Gastrocnemius medialis (tissue), 4 donors: ENCODE results near the gene ERC2.

Experiments
- POLR2A ChIP-seq, 2 donors: fragments of 450-650 bp; IDR thresholded peaks; one replicate each; pipeline ENCODE4 v1.6.1; 2017; ENCODE audit warnings: antibody characterized with exemption in 2 of 2, mild to moderate bottlenecking in 2 of 2, moderate library complexity in 2 of 2
- TF ChIP-seq, protein P1 (sequence below), 5 experiments: fragments of 450-650 bp in 3 of 5; fragments of 200-600 bp in 2 of 5; sonication (generic) in 2 of 5; IDR thresholded peaks in 4 of 5; conservative IDR thresholded peaks in 1 of 5; 1 replicate in 4 of 5; 2 replicates in 1 of 5; pipeline ENCODE4 v1.5.1; 2016 to 2019; ENCODE audit warnings: antibody characterized with exemption in 5 of 5, mild to moderate bottlenecking in 3 of 5, moderate library complexity in 3 of 5

DNA sequence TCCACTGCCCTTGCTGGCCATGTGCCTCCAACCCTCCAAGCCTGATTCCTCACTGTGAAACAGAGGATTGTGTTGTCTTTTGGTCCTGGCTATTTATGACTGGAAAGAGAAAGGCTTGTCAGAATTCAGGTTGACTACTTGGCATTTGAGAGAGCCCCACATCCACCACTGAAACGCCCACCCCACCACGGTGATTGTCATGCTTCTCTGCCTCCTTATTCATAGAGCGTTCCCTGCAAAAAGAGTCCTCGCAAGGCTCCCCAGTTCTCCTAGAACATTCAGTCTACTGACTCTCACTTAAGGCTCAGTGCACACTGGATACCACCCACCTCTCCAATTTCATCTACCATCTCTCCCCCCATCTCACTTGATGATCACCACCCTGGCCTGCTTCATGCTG is 818.3 kb downstream of the ERC2 start:
- TF ChIP-seq, protein P1, sequence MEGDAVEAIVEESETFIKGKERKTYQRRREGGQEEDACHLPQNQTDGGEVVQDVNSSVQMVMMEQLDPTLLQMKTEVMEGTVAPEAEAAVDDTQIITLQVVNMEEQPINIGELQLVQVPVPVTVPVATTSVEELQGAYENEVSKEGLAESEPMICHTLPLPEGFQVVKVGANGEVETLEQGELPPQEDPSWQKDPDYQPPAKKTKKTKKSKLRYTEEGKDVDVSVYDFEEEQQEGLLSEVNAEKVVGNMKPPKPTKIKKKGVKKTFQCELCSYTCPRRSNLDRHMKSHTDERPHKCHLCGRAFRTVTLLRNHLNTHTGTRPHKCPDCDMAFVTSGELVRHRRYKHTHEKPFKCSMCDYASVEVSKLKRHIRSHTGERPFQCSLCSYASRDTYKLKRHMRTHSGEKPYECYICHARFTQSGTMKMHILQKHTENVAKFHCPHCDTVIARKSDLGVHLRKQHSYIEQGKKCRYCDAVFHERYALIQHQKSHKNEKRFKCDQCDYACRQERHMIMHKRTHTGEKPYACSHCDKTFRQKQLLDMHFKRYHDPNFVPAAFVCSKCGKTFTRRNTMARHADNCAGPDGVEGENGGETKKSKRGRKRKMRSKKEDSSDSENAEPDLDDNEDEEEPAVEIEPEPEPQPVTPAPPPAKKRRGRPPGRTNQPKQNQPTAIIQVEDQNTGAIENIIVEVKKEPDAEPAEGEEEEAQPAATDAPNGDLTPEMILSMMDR (IDR thresholded peaks at IDR 0.05 in 4 of 5, conservative IDR thresholded peaks at IDR 0.05 in 1 of 5): no peak
- no peak for TF ChIP-seq POLR2A (IDR thresholded peaks at IDR 0.05)
